Parathyroid adenoma (tissue), 2 donors: Measurements from ENCODE around the gene CWC15.
"Not testable (repeated sequence)": the region's sequence is repeated elsewhere in the genome, so short reads cannot be mapped to it uniquely, and the experiment has no call there.

ENCODE experiments used
- H2AFZ ChIP-seq: fragments of 300-600 bp; sonication (generic); one replicate; pipeline ENCODE4 v1.7.0; 2017; ENCODE audit warnings: antibody characterized with exemption, mild to moderate bottlenecking
- H3K27ac ChIP-seq: fragments of 300-600 bp; sonication (generic); one replicate; pipeline ENCODE4 v1.7.0; 2017
- H3K27me3 ChIP-seq: fragments of 300-600 bp; sonication (generic); one replicate; pipeline ENCODE4 v1.7.0; 2017; ENCODE audit warnings: low read length; ENCODE audit not compliant: control insufficient read depth, insufficient read depth
- H3K36me3 ChIP-seq: fragments of 300-600 bp; sonication (generic); one replicate; pipeline ENCODE4 v1.7.0; 2017; ENCODE audit warnings: low read length; ENCODE audit not compliant: control insufficient read depth, insufficient read depth
- H3K4me1 ChIP-seq: fragments of 300-600 bp; sonication (generic); one replicate; pipeline ENCODE4 v1.7.0; 2017; ENCODE audit warnings: control low read depth
- H3K4me2 ChIP-seq: fragments of 300-600 bp; sonication (generic); one replicate; pipeline ENCODE4 v1.7.0; 2017; ENCODE audit warnings: low read length
- H3K4me3 ChIP-seq: fragments of 300-600 bp; sonication (generic); one replicate; pipeline ENCODE4 v1.7.0; 2017; ENCODE audit warnings: low read depth, low read length
- H3K79me2 ChIP-seq: fragments of 300-600 bp; sonication (generic); one replicate; pipeline ENCODE4 v1.7.0; 2017; ENCODE audit warnings: control low read depth
- H3K9ac ChIP-seq: fragments of 300-600 bp; sonication (generic); one replicate; pipeline ENCODE4 v1.7.0; 2017; ENCODE audit warnings: mild to moderate bottlenecking
- H3K9me3 ChIP-seq: fragments of 300-600 bp; sonication (generic); one replicate; pipeline ENCODE4 v1.7.0; 2017; ENCODE audit warnings: low read length; ENCODE audit not compliant: control insufficient read depth
- CTCF ChIP-seq: fragments of 300-600 bp; sonication (generic); IDR thresholded peaks from one replicate; pipeline ENCODE4 v1.7.0; 2017; ENCODE audit warnings: antibody characterized with exemption, mild to moderate bottlenecking
- donor health status: primary hyperparathyroidism.

CWC15 gene

GRCh38 chr11:94924171-94924572 lies 49.2 kb downstream of the CWC15 start:
- no peak for TF ChIP-seq CTCF
- peaks cover 2% of the 10 kb centered on the region for H3K4me1 ChIP-seq
- H2AFZ ChIP-seq, result no peak overlapping the region
- no peaks in the 10 kb centered on the region for H3K27me3 ChIP-seq
- no peak overlapping the region for H3K4me3 ChIP-seq
- H3K27ac ChIP-seq, result no peak overlapping the region
- no peak overlapping the region for H3K4me2 ChIP-seq
- no peaks in the 10 kb centered on the region for H3K36me3 ChIP-seq
- H3K79me2 ChIP-seq, result no peaks in the 10 kb centered on the region
- no peaks in the 10 kb centered on the region for H3K9me3 ChIP-seq
- H3K9ac ChIP-seq, result no peak overlapping the region

- H3K9me3 ChIP-seq, result no peaks in the 10 kb centered on the region
- no peak overlapping the region for H3K4me3 ChIP-seq
- no peak overlapping the region for H3K9ac ChIP-seq
- no peaks in the 10 kb centered on the region for H3K27me3 ChIP-seq
- no peak for TF ChIP-seq CTCF
- H3K4me1 ChIP-seq, result peaks cover 2% of the 10 kb centered on the region
- H2AFZ ChIP-seq, result no peak overlapping the region
- no peak overlapping the region for H3K4me2 ChIP-seq
- H3K79me2 ChIP-seq, result no peaks in the 10 kb centered on the region
- H3K36me3 ChIP-seq, result no peaks in the 10 kb centered on the region
- no peak overlapping the region for H3K27ac ChIP-seq
Observed at GRCh38 chr11:94923004-94923334, 50.4 kb downstream of the CWC15 start.

- H3K36me3 ChIP-seq, result no peaks in the 10 kb centered on the region
- peaks cover 2% of the 10 kb centered on the region for H3K4me1 ChIP-seq
- no peak overlapping the region for H3K4me3 ChIP-seq
- H3K27me3 ChIP-seq, result no peaks in the 10 kb centered on the region
- H3K27ac ChIP-seq, result no peak overlapping the region
- no peak for TF ChIP-seq CTCF
- no peak overlapping the region for H2AFZ ChIP-seq
- H3K79me2 ChIP-seq, result no peaks in the 10 kb centered on the region
- H3K9me3 ChIP-seq, result no peaks in the 10 kb centered on the region
- no peak overlapping the region for H3K9ac ChIP-seq
- no peak overlapping the region for H3K4me2 ChIP-seq
Observed at GRCh38 chr11:94922321-94923003, 50.9 kb downstream of the CWC15 start.

- Histone ChIP-seq H2AFZ (no peak overlapping the region), H3K9me3 (no peaks in the 10 kb centered on the region), H3K79me2 (no peaks in the 10 kb centered on the region), H3K4me2 (no peak overlapping the region), H3K36me3 (no peaks in the 10 kb centered on the region), H3K9ac (no peak overlapping the region), H3K4me1 (no peaks in the 10 kb centered on the region), H3K27ac (no peak overlapping the region), H3K4me3 (no peak overlapping the region), H3K27me3 (no peaks in the 10 kb centered on the region)
- no peak for TF ChIP-seq CTCF
Observed at GRCh38 chr11:94920311-94920710, 53.0 kb downstream of the CWC15 start.

- not testable (repeated sequence) for H3K4me3 ChIP-seq, H3K27me3 ChIP-seq, H3K27ac ChIP-seq, H3K9ac ChIP-seq, H3K4me2 ChIP-seq, H2AFZ ChIP-seq, H3K4me1 ChIP-seq, H3K79me2 ChIP-seq, H3K9me3 ChIP-seq, H3K36me3 ChIP-seq
Observed at GRCh38 chr11:94913718-94914394, 59.5 kb downstream of the CWC15 start.
